HG03460 (cell line): ENCODE measurements around the gene CCDC85C.

ENCODE experiments used
- ATAC-seq: cut with Tn5 transposase; IDR thresholded peaks from one replicate; pipeline ENCODE4 v1.9.1; 2021; ENCODE audit not compliant: unreplicated experiment

The CCDC85C gene

GRCh38 chr14:99542566-99542965 lies 61.4 kb downstream of the CCDC85C start:
- no peak for ATAC-seq

- ATAC-seq = no peak
Measured at GRCh38 chr14:99541677-99542470, 62.1 kb downstream of the CCDC85C start.

GRCh38 chr14:99541211-99541610 lies 62.8 kb downstream of the CCDC85C start:
- no peak for ATAC-seq

GRCh38 chr14:99540196-99541032 lies 63.6 kb downstream of the CCDC85C start:
- ATAC-seq = no peak

GRCh38 chr14:99539491-99539890 lies 64.5 kb downstream of the CCDC85C start:
- no peak for ATAC-seq

- no peak for ATAC-seq
Measured at GRCh38 chr14:99538733-99539132, 65.3 kb downstream of the CCDC85C start.

- no peak for ATAC-seq
Measured at GRCh38 chr14:99538275-99538674, 65.7 kb downstream of the CCDC85C start.

- ATAC-seq = no peak
Measured at GRCh38 chr14:99537399-99537798, 66.6 kb downstream of the CCDC85C start.

- no peak for ATAC-seq
Measured at GRCh38 chr14:99535908-99536778, 67.9 kb downstream of the CCDC85C start.

GRCh38 chr14:99535448-99535847 lies 68.6 kb downstream of the CCDC85C start:
- no peak for ATAC-seq

- no peak for ATAC-seq
Measured at GRCh38 chr14:99534863-99535262, 69.1 kb downstream of the CCDC85C start.

GRCh38 chr14:99534333-99534732 lies 69.7 kb downstream of the CCDC85C start:
- no peak for ATAC-seq

GRCh38 chr14:99532310-99532709 lies 71.7 kb downstream of the CCDC85C start:
- ATAC-seq = no peak

GRCh38 chr14:99531251-99532096 lies 72.5 kb downstream of the CCDC85C start:
- no peak for ATAC-seq

- no peak for ATAC-seq
Measured at GRCh38 chr14:99530407-99531155, 73.4 kb downstream of the CCDC85C start.

- ATAC-seq = no peak
Measured at GRCh38 chr14:99529899-99530298, 74.1 kb downstream of the CCDC85C start.

GRCh38 chr14:99527427-99528076 lies 76.5 kb downstream of the CCDC85C start:
- no peak for ATAC-seq

- ATAC-seq = no peak
Measured at GRCh38 chr14:99527026-99527425, 77.0 kb downstream of the CCDC85C start.

- no peak for ATAC-seq
Measured at GRCh38 chr14:99525699-99526080, 78.3 kb downstream of the CCDC85C start.
